ENCODE data around the gene TAF4.

The TAF4 gene

GRCh38 chr20:61932711-61933480 lies 132.8 kb downstream of the TAF4 start:
- no peaks in the 10 kb centered on the region for H3K36me3 ChIP-seq (ENCODE audit: insufficient read depth, low read length)
- H3K4me1 ChIP-seq (ENCODE audit: insufficient read depth, low read length) = no peaks in the 10 kb centered on the region
- no peaks in the 10 kb centered on the region for H3K9me3 ChIP-seq (ENCODE audit: control insufficient read depth, insufficient read depth, low read length)
- no peak overlapping the region for H3K9ac ChIP-seq (ENCODE audit: low read depth, low read length)

GRCh38 chr20:61932199-61932592 lies 133.5 kb downstream of the TAF4 start:
- Histone ChIP-seq H3K9me3 (ENCODE audit: control insufficient read depth, insufficient read depth, low read length) (no peaks in the 10 kb centered on the region), H3K9ac (ENCODE audit: low read depth, low read length) (no peak overlapping the region), H3K4me1 (ENCODE audit: insufficient read depth, low read length) (no peaks in the 10 kb centered on the region), H3K36me3 (ENCODE audit: insufficient read depth, low read length) (no peaks in the 10 kb centered on the region)

GRCh38 chr20:61931476-61932198 lies 134.0 kb downstream of the TAF4 start:
- no peaks in the 10 kb centered on the region for H3K9me3 ChIP-seq (ENCODE audit: control insufficient read depth, insufficient read depth, low read length)
- no peak overlapping the region for H3K9ac ChIP-seq (ENCODE audit: low read depth, low read length)
- H3K4me1 ChIP-seq (ENCODE audit: insufficient read depth, low read length) = no peaks in the 10 kb centered on the region
- no peaks in the 10 kb centered on the region for H3K36me3 ChIP-seq (ENCODE audit: insufficient read depth, low read length)

- no peaks in the 10 kb centered on the region for H3K36me3 ChIP-seq (ENCODE audit: insufficient read depth, low read length)
- no peaks in the 10 kb centered on the region for H3K9me3 ChIP-seq (ENCODE audit: control insufficient read depth, insufficient read depth, low read length)
- no peak overlapping the region for H3K9ac ChIP-seq (ENCODE audit: low read depth, low read length)
- H3K4me1 ChIP-seq (ENCODE audit: insufficient read depth, low read length) = no peaks in the 10 kb centered on the region
These were observed 134.8 kb downstream of the TAF4 start for GRCh38 chr20:61930776-61931475.

- H3K36me3 ChIP-seq (ENCODE audit: insufficient read depth, low read length) = no peaks in the 10 kb centered on the region
- no peak overlapping the region for H3K9ac ChIP-seq (ENCODE audit: low read depth, low read length)
- H3K9me3 ChIP-seq (ENCODE audit: control insufficient read depth, insufficient read depth, low read length) = no peaks in the 10 kb centered on the region
- no peaks in the 10 kb centered on the region for H3K4me1 ChIP-seq (ENCODE audit: insufficient read depth, low read length)
These were observed 135.6 kb downstream of the TAF4 start for GRCh38 chr20:61929971-61930666.

GRCh38 chr20:61929561-61929960 lies 136.1 kb downstream of the TAF4 start:
- H3K4me1 ChIP-seq (ENCODE audit: insufficient read depth, low read length) = no peaks in the 10 kb centered on the region
- no peak overlapping the region for H3K9ac ChIP-seq (ENCODE audit: low read depth, low read length)
- no peaks in the 10 kb centered on the region for H3K36me3 ChIP-seq (ENCODE audit: insufficient read depth, low read length)
- no peaks in the 10 kb centered on the region for H3K9me3 ChIP-seq (ENCODE audit: control insufficient read depth, insufficient read depth, low read length)

GRCh38 chr20:61927826-61928541 lies 137.7 kb downstream of the TAF4 start:
- no peaks in the 10 kb centered on the region for H3K36me3 ChIP-seq (ENCODE audit: insufficient read depth, low read length)
- no peak overlapping the region for H3K9ac ChIP-seq (ENCODE audit: low read depth, low read length)
- H3K4me1 ChIP-seq (ENCODE audit: insufficient read depth, low read length) = no peaks in the 10 kb centered on the region
- H3K9me3 ChIP-seq (ENCODE audit: control insufficient read depth, insufficient read depth, low read length) = no peaks in the 10 kb centered on the region

GRCh38 chr20:61927193-61927825 lies 138.4 kb downstream of the TAF4 start:
- Histone ChIP-seq H3K36me3 (ENCODE audit: insufficient read depth, low read length) (no peaks in the 10 kb centered on the region), H3K9me3 (ENCODE audit: control insufficient read depth, insufficient read depth, low read length) (no peaks in the 10 kb centered on the region), H3K4me1 (ENCODE audit: insufficient read depth, low read length) (no peaks in the 10 kb centered on the region), H3K9ac (ENCODE audit: low read depth, low read length) (no peak overlapping the region)

GRCh38 chr20:61926796-61927192 lies 138.9 kb downstream of the TAF4 start:
- Histone ChIP-seq H3K9ac (ENCODE audit: low read depth, low read length) (no peak overlapping the region), H3K36me3 (ENCODE audit: insufficient read depth, low read length) (no peaks in the 10 kb centered on the region), H3K4me1 (ENCODE audit: insufficient read depth, low read length) (no peaks in the 10 kb centered on the region), H3K9me3 (ENCODE audit: control insufficient read depth, insufficient read depth, low read length) (no peaks in the 10 kb centered on the region)

GRCh38 chr20:61926253-61926613 lies 139.4 kb downstream of the TAF4 start:
- H3K9me3 ChIP-seq (ENCODE audit: control insufficient read depth, insufficient read depth, low read length) = no peaks in the 10 kb centered on the region
- no peaks in the 10 kb centered on the region for H3K4me1 ChIP-seq (ENCODE audit: insufficient read depth, low read length)
- no peak overlapping the region for H3K9ac ChIP-seq (ENCODE audit: low read depth, low read length)
- no peaks in the 10 kb centered on the region for H3K36me3 ChIP-seq (ENCODE audit: insufficient read depth, low read length)

- no peak overlapping the region for H3K9ac ChIP-seq (ENCODE audit: low read depth, low read length)
- H3K4me1 ChIP-seq (ENCODE audit: insufficient read depth, low read length) = no peaks in the 10 kb centered on the region
- H3K9me3 ChIP-seq (ENCODE audit: control insufficient read depth, insufficient read depth, low read length) = no peaks in the 10 kb centered on the region
- no peaks in the 10 kb centered on the region for H3K36me3 ChIP-seq (ENCODE audit: insufficient read depth, low read length)
These were observed 140.0 kb downstream of the TAF4 start for GRCh38 chr20:61925555-61926252.

- Histone ChIP-seq H3K4me1 (ENCODE audit: insufficient read depth, low read length) (no peaks in the 10 kb centered on the region), H3K9ac (ENCODE audit: low read depth, low read length) (no peak overlapping the region), H3K9me3 (ENCODE audit: control insufficient read depth, insufficient read depth, low read length) (no peaks in the 10 kb centered on the region), H3K36me3 (ENCODE audit: insufficient read depth, low read length) (no peaks in the 10 kb centered on the region)
These were observed 140.7 kb downstream of the TAF4 start for GRCh38 chr20:61924858-61925554.

Data from ES-I3 (cell line).